ENCODE results near the gene IPO13. TPM values are rescaled to one million over a fixed set of nuclear protein-coding genes. Genes with fewer than 3 reads are reported as not detected.

The IPO13 gene
- total and polyA plus RNA-seq, 4 donors: 8.6 to 15.1 (median 10.5) TPM

DNA sequence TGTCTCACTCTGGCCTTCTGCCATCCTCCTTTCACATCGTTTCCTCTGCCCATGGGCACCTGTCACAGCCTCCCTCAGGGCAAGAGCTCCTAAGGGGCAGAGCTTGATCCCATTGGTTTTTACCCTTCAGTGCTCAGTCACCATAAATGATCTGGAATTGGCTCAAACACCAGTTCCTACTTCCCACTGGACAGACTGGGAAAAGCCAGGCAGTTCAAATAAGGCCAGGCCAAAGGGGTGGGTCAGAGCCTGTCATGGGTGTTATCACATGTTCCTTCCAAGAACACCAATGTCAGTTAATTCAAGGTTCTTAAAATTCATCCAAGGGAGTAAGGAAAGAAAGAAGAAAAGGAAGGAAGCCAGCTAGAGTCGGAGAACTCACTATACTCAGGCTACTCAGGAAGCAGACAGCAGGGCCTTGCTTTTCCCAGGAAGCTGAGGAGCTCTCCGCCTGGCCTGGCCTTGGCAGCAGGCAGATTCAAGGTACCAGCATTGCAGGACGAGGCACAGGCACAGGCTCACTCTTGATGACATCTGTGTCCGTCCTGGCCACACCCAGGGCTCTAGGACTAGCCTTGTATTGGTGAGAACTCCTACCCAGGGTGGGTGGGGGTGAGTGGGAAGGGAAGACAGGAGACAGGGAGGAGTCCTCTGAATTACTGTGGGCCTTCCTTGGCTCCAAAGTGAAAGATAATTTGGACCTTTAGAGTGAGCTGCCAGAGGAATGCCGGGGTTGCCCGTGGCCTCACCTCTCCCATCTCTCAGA is 45.4 kb upstream of the IPO13 start:
- H3K9ac ChIP-seq (ENCODE audit: low read depth in 1 of 2, low read length in 2 of 2): no peak overlapping the region
- 82% methylated on average over 7 of the region's 7 CpGs for WGBS
- H3K27me3 ChIP-seq (ENCODE audit: control insufficient read depth in 4 of 4, insufficient read depth in 4 of 4, low read length in 3 of 4): no peaks in the 10 kb centered on the region
- TF ChIP-seq, protein P1, sequence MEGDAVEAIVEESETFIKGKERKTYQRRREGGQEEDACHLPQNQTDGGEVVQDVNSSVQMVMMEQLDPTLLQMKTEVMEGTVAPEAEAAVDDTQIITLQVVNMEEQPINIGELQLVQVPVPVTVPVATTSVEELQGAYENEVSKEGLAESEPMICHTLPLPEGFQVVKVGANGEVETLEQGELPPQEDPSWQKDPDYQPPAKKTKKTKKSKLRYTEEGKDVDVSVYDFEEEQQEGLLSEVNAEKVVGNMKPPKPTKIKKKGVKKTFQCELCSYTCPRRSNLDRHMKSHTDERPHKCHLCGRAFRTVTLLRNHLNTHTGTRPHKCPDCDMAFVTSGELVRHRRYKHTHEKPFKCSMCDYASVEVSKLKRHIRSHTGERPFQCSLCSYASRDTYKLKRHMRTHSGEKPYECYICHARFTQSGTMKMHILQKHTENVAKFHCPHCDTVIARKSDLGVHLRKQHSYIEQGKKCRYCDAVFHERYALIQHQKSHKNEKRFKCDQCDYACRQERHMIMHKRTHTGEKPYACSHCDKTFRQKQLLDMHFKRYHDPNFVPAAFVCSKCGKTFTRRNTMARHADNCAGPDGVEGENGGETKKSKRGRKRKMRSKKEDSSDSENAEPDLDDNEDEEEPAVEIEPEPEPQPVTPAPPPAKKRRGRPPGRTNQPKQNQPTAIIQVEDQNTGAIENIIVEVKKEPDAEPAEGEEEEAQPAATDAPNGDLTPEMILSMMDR (IDR thresholded peaks at IDR 0.05; ENCODE audit: low read depth, low read length, missing input control): no peak
- TF ChIP-seq HNF4G (IDR thresholded peaks at IDR 0.05) (no peak), ZBTB33 (IDR thresholded peaks at IDR 0.05) (no peak), JUND (IDR thresholded peaks at IDR 0.05) (no peak)
- H3K4me3 ChIP-seq (ENCODE audit: low read depth in 1 of 3, low read length in 3 of 3): no peak overlapping the region
- no peaks in the 10 kb centered on the region for H3K9me3 ChIP-seq (ENCODE audit: control insufficient read depth in 4 of 4, low read length in 3 of 4)
- DNase-seq (ENCODE audit: low spot score): no peak
- H3K36me3 ChIP-seq (ENCODE audit: control insufficient read depth in 4 of 4, insufficient read depth in 3 of 4, low read depth in 1 of 4, low read length in 3 of 4): peaks cover 0 to 12% (median 1%) of the 10 kb centered on the region in 4 donors
- H3K4me1 ChIP-seq (ENCODE audit: control insufficient read depth in 4 of 4, insufficient read depth in 4 of 4, low read length in 3 of 4): no peaks in the 10 kb centered on the region
- H3K27ac ChIP-seq (ENCODE audit: low read depth in 1 of 2, low read length in 2 of 2): no peak overlapping the region

- DNase-seq (ENCODE audit: low spot score): no peak
These were observed 44.5 kb upstream of the IPO13 start for GRCh38 chr1:43902058-43902831.

More at GRCh38 chr1:43902058-43902831, 44.5 kb upstream of the IPO13 start:
- Histone ChIP-seq H3K27ac (ENCODE audit: low read depth in 1 of 2, low read length in 2 of 2) (no peak overlapping the region), H3K4me1 (ENCODE audit: control insufficient read depth in 4 of 4, insufficient read depth in 4 of 4, low read length in 3 of 4) (no peaks in the 10 kb centered on the region), H3K9me3 (ENCODE audit: control insufficient read depth in 4 of 4, low read length in 3 of 4) (no peaks in the 10 kb centered on the region), H3K4me3 (ENCODE audit: low read depth in 1 of 3, low read length in 3 of 3) (no peak overlapping the region), H3K9ac (ENCODE audit: low read depth in 1 of 2, low read length in 2 of 2) (no peak overlapping the region), H3K27me3 (ENCODE audit: control insufficient read depth in 4 of 4, insufficient read depth in 4 of 4, low read length in 3 of 4) (no peaks in the 10 kb centered on the region), H3K36me3 (ENCODE audit: control insufficient read depth in 4 of 4, insufficient read depth in 3 of 4, low read depth in 1 of 4, low read length in 3 of 4) (peaks cover 0 to 15% (median 1%) of the 10 kb centered on the region in 4 donors)
- TF ChIP-seq HNF4G (IDR thresholded peaks at IDR 0.05) (no peak), YY1 (IDR thresholded peaks at IDR 0.05) (no peak), RXRA (IDR thresholded peaks at IDR 0.05) (no peak), SP1 (IDR thresholded peaks at IDR 0.05) (no peak), GABPA (IDR thresholded peaks at IDR 0.05 in 1 of 2, conservative IDR thresholded peaks at IDR 0.05 in 1 of 2) (no peak), ATF3 (IDR thresholded peaks at IDR 0.05) (no peak), FOXA1 (IDR thresholded peaks at IDR 0.05) (no peak), FOXA2 (IDR thresholded peaks at IDR 0.05) (no peak), NR2F2 (IDR thresholded peaks at IDR 0.05) (no peak), RAD21 (IDR thresholded peaks at IDR 0.05) (no peak), MAX (IDR thresholded peaks at IDR 0.05) (no peak), REST (IDR thresholded peaks at IDR 0.05) (no peak)
- TF ChIP-seq, protein P1 (IDR thresholded peaks at IDR 0.05; ENCODE audit: low read depth, low read length, missing input control): no peak
- 97% methylated on average over 4 of the region's 4 CpGs for WGBS

Data from liver (tissue), 9 donors.